Smooth muscle cell (in vitro differentiated cells): ENCODE measurements around the gene MYL4. TPM values are rescaled to one million over a fixed set of nuclear protein-coding genes. Genes with fewer than 3 reads are reported as not detected.
"Not testable (repeated sequence)": the region's sequence is repeated elsewhere in the genome, so short reads cannot be mapped to it uniquely, and the experiment has no call there.

Experiments used
- DNase-seq: peaks from one replicate; lab custom pipeline; 2025; ENCODE audit not compliant: unreplicated experiment; lab: John Stamatoyannopoulos, UW
- H2AFZ ChIP-seq: fragments of 200-600 bp; sonication (generic); 2 replicates; pipeline ENCODE4 v1.6.0; 2016; ENCODE audit warnings: antibody characterized with exemption, low read depth, mild to moderate bottlenecking
- H3F3A ChIP-seq: fragments of 200-600 bp; sonication (generic); 2 replicates; pipeline ENCODE4 v1.6.0; 2017; ENCODE audit warnings: antibody characterized with exemption, low read depth
- H3K27ac ChIP-seq: fragments of 200-600 bp; sonication (generic); 2 replicates; pipeline ENCODE4 v1.5.1; 2016; ENCODE audit warnings: low read depth, mild to moderate bottlenecking
- H3K27me3 ChIP-seq: fragments of 200-600 bp; sonication (generic); 2 replicates; pipeline ENCODE4 v1.6.1; 2016; ENCODE audit warnings: low read depth, mild to moderate bottlenecking
- H3K36me3 ChIP-seq: fragments of 200-600 bp; sonication (generic); 2 replicates; pipeline ENCODE4 v1.5.1; 2016; ENCODE audit warnings: low read depth
- H3K4me1 ChIP-seq: fragments of 200-600 bp; sonication (generic); 2 replicates; pipeline ENCODE4 v1.5.1; 2016; ENCODE audit warnings: low read depth
- H3K4me2 ChIP-seq: fragments of 200-600 bp; sonication (generic); 2 replicates; pipeline ENCODE4 v1.6.0; 2016; ENCODE audit warnings: mild to moderate bottlenecking
- H3K4me3 ChIP-seq: fragments of 200-600 bp; sonication (generic); 2 replicates; pipeline ENCODE4 v1.5.1; 2016; ENCODE audit warnings: mild to moderate bottlenecking
- H3K79me2 ChIP-seq: fragments of 200-600 bp; sonication (generic); 2 replicates; pipeline ENCODE4 v1.6.0; 2016; ENCODE audit warnings: low read depth, mild to moderate bottlenecking
- H3K9ac ChIP-seq: fragments of 200-600 bp; sonication (generic); 2 replicates; pipeline ENCODE4 v1.6.0; 2016; ENCODE audit warnings: low read depth
- H3K9me3 ChIP-seq: fragments of 200-600 bp; sonication (generic); replicated peaks from 2 replicates; pipeline ENCODE4 v1.5.1; 2016; ENCODE audit warnings: low read depth
- H4K20me1 ChIP-seq: fragments of 200-600 bp; sonication (generic); 2 replicates; pipeline ENCODE4 v1.6.0; 2016; ENCODE audit warnings: low read depth
- CTCF ChIP-seq: fragments of 200-600 bp; sonication (generic); IDR thresholded peaks from 2 replicates; pipeline ENCODE4 v1.5.1; 2017; ENCODE audit warnings: borderline replicate concordance, mild to moderate bottlenecking, antibody characterized with exemption; ENCODE audit not compliant: insufficient read depth, poor library complexity, severe bottlenecking
- WGBS: methylation state at CpG from one replicate; pipeline ENCODE4 v1.1.7; 2016; ENCODE audit warnings: low lambda C conversion rate; 5-methylcytosine and 5-hydroxymethylcytosine counted together
- polyA plus RNA-seq: library from polyadenylated mRNA; unstranded; fragments of >200 nt; fragmentation: Nextera tagmentation; extraction: Ambion mirVana; gene quantifications from 2 replicates; pipeline ENCODE4 v1.2.1, GENCODE V29; 2016
- total RNA-seq: library from RNA; depleted of rRNA; stranded (reverse); fragments of >200 nt; gene quantifications from 2 replicates; pipeline ENCODE4 v1.2.3, GENCODE V29; 2014

MYL4 gene
- total and polyA plus RNA-seq, 2 experiments from 2014 or later, result 6.5 to 8.3 TPM

- no peak for DNase-seq
- H3K36me3 ChIP-seq, result peaks cover 9% of the 10 kb centered on the region
Measured at GRCh38 chr17:47179141-47179540, 30.0 kb upstream of the MYL4 start.

GRCh38 chr17:47180337-47180736 lies 28.8 kb upstream of the MYL4 start:
- H3K4me1 ChIP-seq, result peaks cover 8% of the 10 kb centered on the region
- peaks cover 99% of the 10 kb centered on the region for H4K20me1 ChIP-seq
- no peak overlapping the region for H3K4me2 ChIP-seq
- no peak overlapping the region for H3K27ac ChIP-seq
- peaks cover 9% of the 10 kb centered on the region for H3K36me3 ChIP-seq
- no peaks in the 10 kb centered on the region for H3K9me3 ChIP-seq
- H3K9ac ChIP-seq, result no peak overlapping the region
- WGBS, result 76% methylated on average over 1 of the region's 1 CpG
- no peak overlapping the region for H2AFZ ChIP-seq
- H3K79me2 ChIP-seq, result peaks cover 100% of the 10 kb centered on the region
- no peak for TF ChIP-seq CTCF
- DNase-seq, result no peak
- no peaks in the 10 kb centered on the region for H3K27me3 ChIP-seq
- no peak overlapping the region for H3K4me3 ChIP-seq
- no peaks in the 10 kb centered on the region for H3F3A ChIP-seq

More at GRCh38 chr17:47179141-47179540, 30.0 kb upstream of the MYL4 start:
- Histone ChIP-seq H3K27ac (no peak overlapping the region), H3K4me2 (no peak overlapping the region), H4K20me1 (peaks cover 99% of the 10 kb centered on the region), H3K27me3 (no peaks in the 10 kb centered on the region), H3K4me3 (no peak overlapping the region), H3K9me3 (no peaks in the 10 kb centered on the region), H3K4me1 (peaks cover 5% of the 10 kb centered on the region), H3K79me2 (peaks cover 100% of the 10 kb centered on the region), H3F3A (no peaks in the 10 kb centered on the region), H2AFZ (no peak overlapping the region), H3K9ac (no peak overlapping the region)
- TF ChIP-seq CTCF, result no peak
- 86% methylated on average over 3 of the region's 3 CpGs for WGBS

- H3K36me3 ChIP-seq, H3K27me3 ChIP-seq, H3K9me3 ChIP-seq, H3F3A ChIP-seq, H2AFZ ChIP-seq, H3K4me3 ChIP-seq, H3K4me2 ChIP-seq, DNase-seq, H3K9ac ChIP-seq, H3K27ac ChIP-seq: not testable (repeated sequence)
- 98% methylated on average over 4 of the region's 4 CpGs for WGBS
- Histone ChIP-seq H3K4me1 (peaks cover 13% of the 10 kb centered on the region), H3K79me2 (peaks cover 100% of the 10 kb centered on the region), H4K20me1 (peaks cover 99% of the 10 kb centered on the region)
Measured at GRCh38 chr17:47180988-47181387, 28.2 kb upstream of the MYL4 start.

DNA sequence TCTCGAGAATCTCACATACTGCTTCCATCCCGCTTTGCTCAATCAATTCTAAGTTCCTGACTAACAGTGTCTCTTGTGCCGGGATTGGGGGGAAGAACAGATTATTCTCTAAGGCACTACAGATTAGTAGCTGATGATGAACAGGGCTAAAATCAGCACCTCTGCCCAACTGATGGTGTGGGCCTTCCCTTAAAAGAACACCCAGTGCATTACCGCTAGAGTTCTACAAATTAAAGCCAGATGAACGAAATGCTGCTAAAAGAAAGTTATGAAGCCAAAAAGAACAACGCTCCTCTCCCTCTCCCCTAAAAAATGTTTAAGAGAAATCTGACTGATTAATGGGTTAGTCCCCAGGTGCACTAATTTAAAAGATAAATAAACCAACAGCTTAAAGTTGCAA lies 24.5 kb upstream of the MYL4 start:
- Histone ChIP-seq H3K9ac (no peak overlapping the region), H3K27ac (no peak overlapping the region), H3K4me2 (peak overlapping the region; percentile 46), H3K36me3 (peaks cover 4% of the 10 kb centered on the region), H4K20me1 (peaks cover 84% of the 10 kb centered on the region), H3F3A (no peaks in the 10 kb centered on the region), H3K79me2 (peaks cover 90% of the 10 kb centered on the region), H3K27me3 (no peaks in the 10 kb centered on the region), H2AFZ (no peak overlapping the region), H3K4me1 (peaks cover 30% of the 10 kb centered on the region), H3K9me3 (no peaks in the 10 kb centered on the region), H3K4me3 (no peak overlapping the region)
- TF ChIP-seq CTCF, result no peak
- DNase-seq, result no peak
- 71% methylated on average over 6 of the region's 6 CpGs for WGBS
